ENCODE measurements around the gene CMTM5.

Gene CMTM5

DNA sequence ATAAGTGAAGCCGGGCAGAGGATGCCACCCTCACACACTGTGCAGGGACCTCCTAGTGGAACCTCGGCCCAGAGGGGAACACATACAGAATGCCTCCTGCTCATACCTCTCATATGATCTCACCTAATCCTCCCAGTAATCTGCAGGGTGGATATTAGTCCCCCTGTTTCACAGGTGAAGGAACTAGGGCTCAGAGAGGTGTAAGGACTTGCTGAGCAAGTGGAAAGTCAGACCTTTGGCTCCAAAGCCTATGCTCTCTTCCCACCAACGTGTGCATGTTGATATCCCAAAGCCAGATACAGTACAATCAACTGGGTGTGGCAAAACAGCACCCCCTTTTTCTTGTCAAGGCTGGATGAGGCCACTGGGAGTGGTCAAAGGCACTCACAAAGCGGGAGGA, 27.1 kb downstream of the CMTM5 start:
- TF ChIP-seq, protein P1, sequence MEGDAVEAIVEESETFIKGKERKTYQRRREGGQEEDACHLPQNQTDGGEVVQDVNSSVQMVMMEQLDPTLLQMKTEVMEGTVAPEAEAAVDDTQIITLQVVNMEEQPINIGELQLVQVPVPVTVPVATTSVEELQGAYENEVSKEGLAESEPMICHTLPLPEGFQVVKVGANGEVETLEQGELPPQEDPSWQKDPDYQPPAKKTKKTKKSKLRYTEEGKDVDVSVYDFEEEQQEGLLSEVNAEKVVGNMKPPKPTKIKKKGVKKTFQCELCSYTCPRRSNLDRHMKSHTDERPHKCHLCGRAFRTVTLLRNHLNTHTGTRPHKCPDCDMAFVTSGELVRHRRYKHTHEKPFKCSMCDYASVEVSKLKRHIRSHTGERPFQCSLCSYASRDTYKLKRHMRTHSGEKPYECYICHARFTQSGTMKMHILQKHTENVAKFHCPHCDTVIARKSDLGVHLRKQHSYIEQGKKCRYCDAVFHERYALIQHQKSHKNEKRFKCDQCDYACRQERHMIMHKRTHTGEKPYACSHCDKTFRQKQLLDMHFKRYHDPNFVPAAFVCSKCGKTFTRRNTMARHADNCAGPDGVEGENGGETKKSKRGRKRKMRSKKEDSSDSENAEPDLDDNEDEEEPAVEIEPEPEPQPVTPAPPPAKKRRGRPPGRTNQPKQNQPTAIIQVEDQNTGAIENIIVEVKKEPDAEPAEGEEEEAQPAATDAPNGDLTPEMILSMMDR (IDR thresholded peaks at IDR 0.05; ENCODE audit: low read depth, low read length, missing control alignments), result no peak
- no peak for DNase-seq (ENCODE audit: extremely low read depth, low read depth)
- H3K4me3 ChIP-seq (replicated peaks; ENCODE audit: low read depth, low read length), result no peak overlapping the region

- TF ChIP-seq, protein P1 (IDR thresholded peaks at IDR 0.05; ENCODE audit: low read depth, low read length, missing control alignments), result no peak
- H3K4me3 ChIP-seq (replicated peaks; ENCODE audit: low read depth, low read length), result no peak overlapping the region
- no peak for DNase-seq (ENCODE audit: extremely low read depth, low read depth)
These were observed 27.6 kb downstream of the CMTM5 start for GRCh38 chr14:23404331-23404900.

- no peak for DNase-seq (ENCODE audit: extremely low read depth, low read depth)
- TF ChIP-seq, protein P1 (IDR thresholded peaks at IDR 0.05; ENCODE audit: low read depth, low read length, missing control alignments), result no peak
- no peak overlapping the region for H3K4me3 ChIP-seq (replicated peaks; ENCODE audit: low read depth, low read length)
These were observed 28.2 kb downstream of the CMTM5 start for GRCh38 chr14:23405096-23405495.

GRCh38 chr14:23405516-23406025, 28.7 kb downstream of the CMTM5 start:
- H3K4me3 ChIP-seq (replicated peaks; ENCODE audit: low read depth, low read length), result no peak overlapping the region
- DNase-seq (ENCODE audit: extremely low read depth, low read depth), result no peak
- TF ChIP-seq, protein P1 (IDR thresholded peaks at IDR 0.05; ENCODE audit: low read depth, low read length, missing control alignments), result no peak

DNA sequence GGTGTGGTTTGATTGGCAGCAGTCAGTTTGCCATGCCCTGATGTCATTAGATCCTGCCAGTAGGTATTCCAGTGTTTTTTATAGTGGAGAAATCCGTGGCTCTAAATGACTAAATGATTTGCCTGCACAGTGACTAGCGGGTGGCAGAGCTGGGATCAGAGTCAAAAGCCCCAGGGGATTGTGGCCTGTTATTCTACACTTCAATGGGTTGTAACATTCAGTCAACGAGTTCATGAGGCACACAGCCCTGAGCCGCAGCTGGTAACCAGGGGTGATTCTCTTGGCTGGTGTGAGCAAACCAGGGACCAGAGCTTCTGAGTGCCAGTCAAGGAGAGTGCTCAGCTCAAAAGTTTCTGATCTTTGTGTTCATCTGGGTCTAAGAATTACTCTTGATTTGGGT, 29.4 kb downstream of the CMTM5 start:
- no peak overlapping the region for H3K4me3 ChIP-seq (replicated peaks; ENCODE audit: low read depth, low read length)
- no peak for DNase-seq (ENCODE audit: extremely low read depth, low read depth)
- TF ChIP-seq, protein P1 (IDR thresholded peaks at IDR 0.05; ENCODE audit: low read depth, low read length, missing control alignments), result no peak

DNA sequence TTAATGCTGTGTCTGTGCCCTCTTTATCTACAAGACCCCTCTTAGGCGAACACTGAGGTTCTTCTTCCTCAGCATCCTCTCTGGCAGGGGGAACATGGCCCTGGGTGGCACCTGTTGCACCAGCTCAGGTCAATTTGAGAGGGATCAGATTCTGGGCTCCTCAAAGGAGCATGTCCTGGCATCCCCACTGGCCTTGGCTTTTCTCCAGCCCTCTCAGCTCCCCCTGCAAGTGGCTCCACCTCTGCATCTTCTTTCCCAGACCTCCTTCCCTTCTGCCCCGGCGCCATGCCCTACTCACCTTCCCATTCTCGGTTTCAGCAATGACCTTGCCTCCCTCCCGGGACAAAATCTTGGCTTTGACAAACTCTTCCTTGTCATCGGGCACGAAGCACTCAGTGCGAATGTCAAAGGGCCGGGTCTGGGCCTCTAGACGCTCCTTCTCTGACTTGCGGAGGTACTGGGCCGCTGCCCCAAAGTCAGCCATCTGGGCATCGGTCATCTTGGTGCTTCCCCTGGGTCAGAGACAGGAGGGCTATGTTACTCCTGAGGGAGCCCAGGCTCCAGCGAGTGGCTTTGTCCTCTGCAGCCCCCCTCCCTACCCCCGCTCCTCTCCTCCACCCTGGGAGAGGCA, 30.0 kb downstream of the CMTM5 start:
- no peak for DNase-seq (ENCODE audit: extremely low read depth, low read depth)
- H3K4me3 ChIP-seq (replicated peaks; ENCODE audit: low read depth, low read length), result no peak overlapping the region
- TF ChIP-seq, protein P1 (IDR thresholded peaks at IDR 0.05; ENCODE audit: low read depth, low read length, missing control alignments), result no peak

Measured in HFF-Myc (cell line).